ENCODE measurements around the gene OR4M1.
"Not testable (repeated sequence)": the region's sequence is repeated elsewhere in the genome, so short reads cannot be mapped to it uniquely, and the experiment has no call there.

OR4M1 gene

DNA sequence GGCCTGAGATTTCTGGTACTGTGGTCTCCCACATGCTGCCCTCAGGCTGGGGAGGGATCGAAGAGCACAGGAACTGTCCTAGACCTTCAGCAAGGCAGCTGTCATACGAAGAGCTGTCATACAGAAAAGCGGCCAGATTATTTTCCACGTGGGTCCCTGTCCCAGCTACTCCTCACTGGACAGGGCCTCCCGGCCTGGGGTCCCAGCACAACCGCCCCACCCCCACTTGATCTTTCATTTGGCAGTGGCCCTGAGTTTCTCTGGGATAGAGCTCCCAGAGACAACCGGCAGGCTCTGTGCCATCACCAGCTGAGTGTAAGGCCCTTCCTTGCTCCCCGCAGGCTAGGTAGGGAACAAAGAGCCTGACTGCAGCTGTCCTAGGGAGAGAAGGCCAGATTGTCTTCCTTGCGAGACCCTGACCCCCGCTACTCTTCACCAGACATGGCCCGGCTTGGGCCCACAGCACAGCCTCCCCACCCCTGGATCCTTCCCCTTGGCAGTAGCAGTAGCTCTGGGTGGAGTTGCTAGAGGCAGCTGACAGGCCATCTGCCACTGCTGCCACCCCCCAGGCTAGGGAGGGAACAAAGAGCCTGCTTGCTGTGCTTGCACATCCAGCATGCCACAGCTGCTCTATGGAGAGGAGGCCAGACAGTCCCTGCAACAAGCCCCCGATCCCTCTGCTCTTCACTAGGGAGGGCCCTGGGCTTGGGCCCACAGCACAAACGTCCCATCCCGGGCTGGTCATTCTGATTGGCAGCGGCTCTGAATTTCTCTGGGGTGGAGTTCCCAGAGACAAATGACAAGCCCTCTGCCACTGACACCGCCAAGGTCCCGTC lies 27.2 kb downstream of the OR4M1 start:
- Mint-ChIP-seq H3K4me3 (no peak overlapping the region), H3K9me3 (peaks cover 8% of the 10 kb centered on the region), H3K27ac (no peak overlapping the region), H3K36me3 (ENCODE audit: low read depth) (no peaks in the 10 kb centered on the region), H3K4me1 (ENCODE audit: low read depth) (no peaks in the 10 kb centered on the region), H3K27me3 (ENCODE audit: low read depth) (no peaks in the 10 kb centered on the region)

DNA sequence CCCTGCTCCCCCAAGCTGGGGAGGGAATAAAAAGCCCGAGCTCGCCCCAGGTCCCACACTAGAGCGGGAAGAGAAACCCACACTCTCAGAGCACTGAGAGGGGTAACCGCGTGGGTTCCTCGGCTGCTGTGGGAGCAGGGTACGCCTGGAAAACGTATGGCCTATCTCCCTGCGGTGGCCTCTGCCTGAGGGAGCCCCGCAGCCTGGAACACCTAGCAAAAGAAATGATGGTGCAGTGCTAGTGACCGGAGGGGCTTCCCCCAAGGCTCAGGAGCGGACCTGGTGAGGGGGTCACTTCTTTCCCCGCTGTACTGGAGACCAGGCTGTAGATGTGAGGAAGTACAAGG lies 27.8 kb downstream of the OR4M1 start:
- no peaks in the 10 kb centered on the region for H3K27me3 Mint-ChIP-seq (ENCODE audit: low read depth)
- H3K4me3 Mint-ChIP-seq: no peak overlapping the region
- no peaks in the 10 kb centered on the region for H3K4me1 Mint-ChIP-seq (ENCODE audit: low read depth)
- no peaks in the 10 kb centered on the region for H3K36me3 Mint-ChIP-seq (ENCODE audit: low read depth)
- no peak overlapping the region for H3K27ac Mint-ChIP-seq
- H3K9me3 Mint-ChIP-seq: peaks cover 8% of the 10 kb centered on the region

DNA sequence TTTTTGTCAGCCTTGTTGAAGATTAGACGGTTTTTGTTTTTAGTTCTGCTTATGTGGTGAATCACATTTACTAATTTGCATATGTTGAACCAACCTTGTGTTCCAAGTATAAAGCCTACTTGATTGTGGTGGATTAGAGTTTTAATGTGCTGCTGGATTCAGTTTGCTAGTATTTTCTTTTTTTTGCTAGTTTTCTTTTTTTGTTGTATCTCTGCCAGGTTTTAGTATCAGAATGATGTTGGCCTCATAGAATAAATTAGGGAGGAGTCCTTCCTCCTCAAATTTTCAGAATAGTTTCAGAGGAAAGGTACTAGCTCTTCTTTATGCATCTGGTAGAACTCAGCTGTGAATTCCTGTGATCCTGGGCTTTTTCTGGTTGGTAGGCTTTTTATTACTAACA lies 30.2 kb downstream of the OR4M1 start, which contains the start of gene OR4N2:
Gene OR4N2 (plus strand): TSS at position 301 of the 400 bp plus-strand sequence. CDS start 23,679 bp downstream, outside the sequence.
- not testable (repeated sequence) for H3K27me3 Mint-ChIP-seq (ENCODE audit: low read depth); H3K36me3 Mint-ChIP-seq (ENCODE audit: low read depth); H3K27ac Mint-ChIP-seq; H3K4me1 Mint-ChIP-seq (ENCODE audit: low read depth); H3K4me3 Mint-ChIP-seq; H3K9me3 Mint-ChIP-seq

DNA sequence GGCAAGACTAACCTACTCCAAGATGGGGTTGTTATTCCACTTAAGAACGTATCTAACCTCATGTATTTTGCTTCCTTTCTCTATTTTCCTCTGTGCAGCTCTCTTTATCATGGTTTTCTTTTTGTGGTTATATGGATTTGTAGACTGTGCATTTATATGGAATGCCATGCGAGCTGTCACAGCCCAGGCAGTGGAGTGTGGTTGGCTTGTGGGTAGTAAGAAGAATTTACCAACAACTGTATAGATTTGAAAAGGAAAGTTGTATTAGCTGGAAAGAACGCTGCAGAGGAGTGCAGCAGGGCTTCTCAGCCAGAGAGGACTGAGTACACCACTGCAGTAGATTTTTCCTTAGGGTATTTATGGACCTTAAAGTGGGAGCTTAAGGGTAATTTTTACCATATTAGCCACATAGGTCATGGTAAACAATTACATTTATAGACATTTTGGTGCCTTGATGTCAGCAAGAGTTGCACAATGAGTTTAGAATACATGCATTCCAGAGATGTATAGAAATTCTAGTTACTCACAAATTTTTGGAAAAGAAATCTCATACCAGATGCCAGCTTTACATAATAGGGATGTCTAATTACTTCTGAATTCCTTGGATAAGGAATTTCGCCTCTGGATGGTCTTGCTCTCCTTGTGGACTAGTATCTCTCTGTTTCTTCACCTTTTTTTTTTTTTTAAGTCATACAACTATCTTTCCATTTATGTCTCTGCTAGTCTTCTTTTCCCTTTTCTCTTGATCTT lies 40.0 kb downstream of the OR4M1 start:
- not testable (repeated sequence) for H3K27ac Mint-ChIP-seq; H3K27me3 Mint-ChIP-seq (ENCODE audit: low read depth); H3K4me1 Mint-ChIP-seq (ENCODE audit: low read depth); H3K4me3 Mint-ChIP-seq; H3K36me3 Mint-ChIP-seq (ENCODE audit: low read depth)
- H3K9me3 Mint-ChIP-seq: peaks cover 15% of the 10 kb centered on the region

DNA sequence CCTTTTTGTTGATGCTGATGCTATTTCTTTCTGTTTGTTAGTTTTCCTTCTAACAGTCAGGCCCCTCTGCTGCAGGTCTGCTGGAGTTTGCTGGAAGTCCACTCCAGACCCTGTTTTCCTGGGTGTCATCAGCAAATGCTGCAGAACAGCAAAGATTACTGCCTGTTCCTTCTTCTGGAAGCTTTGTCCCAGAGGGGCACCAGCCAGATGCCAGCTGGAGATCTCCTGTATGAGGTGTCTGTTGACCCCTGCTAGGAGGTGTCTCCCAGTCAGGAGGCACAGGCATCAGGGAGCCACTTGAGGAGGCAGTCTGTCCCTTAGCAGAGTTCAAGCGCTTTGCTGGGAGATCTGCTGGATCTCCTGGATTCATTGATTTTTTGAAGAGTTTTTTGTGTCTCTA lies 46.6 kb downstream of the OR4M1 start:
- H3K4me3 Mint-ChIP-seq; H3K4me1 Mint-ChIP-seq (ENCODE audit: low read depth); H3K27me3 Mint-ChIP-seq (ENCODE audit: low read depth); H3K9me3 Mint-ChIP-seq; H3K27ac Mint-ChIP-seq; H3K36me3 Mint-ChIP-seq (ENCODE audit: low read depth): not testable (repeated sequence)

DNA sequence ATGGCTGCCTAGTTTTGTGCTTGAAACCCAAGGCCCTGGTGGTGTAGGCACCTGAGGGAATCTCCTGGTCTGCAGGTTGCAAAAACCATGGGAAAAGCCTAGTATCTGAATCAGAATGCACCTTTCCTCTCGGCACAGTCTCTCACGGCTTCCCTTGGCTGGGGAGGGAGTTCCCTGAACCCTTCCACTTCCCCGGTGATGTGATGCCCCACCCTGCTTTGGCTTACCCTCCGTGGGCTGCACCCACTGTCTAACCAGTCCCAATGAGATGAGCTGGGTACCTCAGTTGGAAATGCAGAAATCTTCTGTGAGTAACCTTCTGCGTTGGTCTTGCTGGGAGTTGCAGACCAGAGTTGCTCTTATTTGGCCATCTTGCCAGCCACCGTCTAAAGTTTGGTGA lies 47.7 kb downstream of the OR4M1 start:
- not testable (repeated sequence) for H3K27ac Mint-ChIP-seq; H3K4me3 Mint-ChIP-seq; H3K27me3 Mint-ChIP-seq (ENCODE audit: low read depth); H3K36me3 Mint-ChIP-seq (ENCODE audit: low read depth); H3K4me1 Mint-ChIP-seq (ENCODE audit: low read depth); H3K9me3 Mint-ChIP-seq

DNA sequence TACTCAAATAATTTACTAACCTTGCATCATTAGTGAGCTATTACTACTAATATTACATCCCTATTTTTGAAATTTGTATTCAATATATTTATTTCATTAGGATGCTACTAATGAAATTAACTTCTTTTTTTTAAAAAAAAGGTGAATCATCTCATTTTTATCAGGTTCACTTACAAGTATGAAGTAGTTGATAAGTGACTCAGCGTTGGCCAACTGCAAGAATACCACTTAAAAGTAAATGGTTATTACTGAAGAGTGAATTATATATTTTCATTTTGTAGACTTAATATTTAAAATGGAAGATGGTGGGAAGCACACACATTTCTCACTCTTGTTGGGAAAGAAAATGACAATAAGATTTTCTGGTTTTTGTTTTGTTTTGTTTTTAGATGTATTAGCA lies 49.9 kb downstream of the OR4M1 start:
- H3K36me3 Mint-ChIP-seq (ENCODE audit: low read depth): no peaks in the 10 kb centered on the region
- no peaks in the 10 kb centered on the region for H3K27me3 Mint-ChIP-seq (ENCODE audit: low read depth)
- no peaks in the 10 kb centered on the region for H3K4me1 Mint-ChIP-seq (ENCODE audit: low read depth)
- no peak overlapping the region for H3K27ac Mint-ChIP-seq
- no peak overlapping the region for H3K4me3 Mint-ChIP-seq
- peaks cover 6% of the 10 kb centered on the region for H3K9me3 Mint-ChIP-seq

DNA sequence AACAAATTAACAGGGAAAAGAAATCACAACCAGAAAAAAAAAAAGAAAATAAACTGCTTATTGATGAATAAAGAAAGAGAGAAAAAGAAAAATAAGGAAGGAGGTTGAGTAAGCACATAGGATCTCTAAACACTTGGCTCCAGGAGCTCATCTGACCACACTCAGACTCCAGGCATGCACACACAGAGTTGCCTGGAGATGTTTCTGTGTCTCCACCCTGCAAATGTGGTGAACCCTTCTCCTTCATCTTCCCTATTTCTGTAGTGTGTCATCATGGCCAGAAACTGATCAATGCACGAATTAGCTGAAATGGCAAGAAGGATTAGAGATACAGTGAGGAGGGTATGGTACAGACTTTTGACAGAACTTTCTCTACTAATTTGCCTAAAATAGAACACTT lies 50.5 kb downstream of the OR4M1 start:
- Mint-ChIP-seq H3K27me3 (ENCODE audit: low read depth) (no peaks in the 10 kb centered on the region), H3K9me3 (peaks cover 6% of the 10 kb centered on the region), H3K36me3 (ENCODE audit: low read depth) (no peaks in the 10 kb centered on the region), H3K4me3 (no peak overlapping the region), H3K27ac (no peak overlapping the region), H3K4me1 (ENCODE audit: low read depth) (no peaks in the 10 kb centered on the region)

DNA sequence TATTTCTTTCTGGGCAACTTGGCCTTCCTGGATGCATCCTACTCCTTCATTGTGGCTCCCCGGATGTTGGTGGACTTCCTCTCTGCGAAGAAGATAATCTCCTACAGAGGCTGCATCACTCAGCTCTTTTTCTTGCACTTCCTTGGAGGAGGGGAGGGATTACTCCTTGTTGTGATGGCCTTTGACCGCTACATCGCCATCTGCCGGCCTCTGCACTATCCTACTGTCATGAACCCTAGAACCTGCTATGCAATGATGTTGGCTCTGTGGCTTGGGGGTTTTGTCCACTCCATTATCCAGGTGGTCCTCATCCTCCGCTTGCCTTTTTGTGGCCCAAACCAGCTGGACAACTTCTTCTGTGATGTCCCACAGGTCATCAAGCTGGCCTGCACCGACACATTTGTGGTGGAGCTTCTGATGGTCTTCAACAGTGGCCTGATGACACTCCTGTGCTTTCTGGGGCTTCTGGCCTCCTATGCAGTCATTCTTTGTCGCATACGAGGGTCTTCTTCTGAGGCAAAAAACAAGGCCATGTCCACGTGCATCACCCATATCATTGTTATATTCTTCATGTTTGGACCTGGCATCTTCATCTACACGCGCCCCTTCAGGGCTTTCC lies 54.4 kb downstream of the OR4M1 start:
- not testable (repeated sequence) for H3K27ac Mint-ChIP-seq; H3K9me3 Mint-ChIP-seq; H3K4me3 Mint-ChIP-seq; H3K4me1 Mint-ChIP-seq (ENCODE audit: low read depth); H3K36me3 Mint-ChIP-seq (ENCODE audit: low read depth); H3K27me3 Mint-ChIP-seq (ENCODE audit: low read depth)

DNA sequence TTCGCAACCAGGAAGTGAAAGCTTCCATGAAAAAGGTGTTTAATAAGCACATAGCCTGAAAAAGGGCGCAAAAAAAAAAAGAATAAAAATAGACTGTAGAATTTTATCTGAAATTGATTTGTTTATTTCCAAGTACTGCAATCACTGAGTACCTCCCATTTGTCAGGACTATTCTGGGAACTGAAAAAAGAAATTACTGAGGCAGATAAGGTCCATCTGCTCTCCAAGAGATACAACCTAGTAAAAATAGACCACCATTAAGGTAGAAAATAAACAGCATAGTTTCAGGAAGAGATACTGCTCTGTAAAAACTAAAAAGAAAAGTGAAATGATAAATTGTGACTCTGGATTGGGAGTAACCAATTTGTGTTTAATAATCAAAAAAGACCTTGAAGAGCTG lies 55.0 kb downstream of the OR4M1 start:
- no peak overlapping the region for H3K4me3 Mint-ChIP-seq
- peaks cover 4% of the 10 kb centered on the region for H3K9me3 Mint-ChIP-seq
- no peaks in the 10 kb centered on the region for H3K4me1 Mint-ChIP-seq (ENCODE audit: low read depth)
- no peak overlapping the region for H3K27ac Mint-ChIP-seq
- H3K36me3 Mint-ChIP-seq (ENCODE audit: low read depth): no peaks in the 10 kb centered on the region
- H3K27me3 Mint-ChIP-seq (ENCODE audit: low read depth): no peaks in the 10 kb centered on the region
